Measurements from ENCODE around the gene PKP3.

PKP3 gene

GRCh38 chr11:446891-447290 is 52.9 kb downstream of the PKP3 start:
- TF ChIP-seq SNAI2 (CRISPR knock-in tag; IDR thresholded peaks at IDR 0.05) = no peak
- no peak for TF ChIP-seq TOX (CRISPR knock-in tag; IDR thresholded peaks at IDR 0.05; ENCODE audit: borderline replicate concordance)
- TF ChIP-seq CSDC2 (CRISPR knock-in tag; IDR thresholded peaks at IDR 0.05) = no peak
- no peak for TF ChIP-seq OSR1 (CRISPR knock-in tag; IDR thresholded peaks at IDR 0.05)
- no peak for TF ChIP-seq PATZ1 (CRISPR knock-in tag; IDR thresholded peaks at IDR 0.05; ENCODE audit: borderline replicate concordance)
- TF ChIP-seq ZC3H10 (CRISPR knock-in tag; IDR thresholded peaks at IDR 0.05) = no peak
- TF ChIP-seq ZNF8 (CRISPR knock-in tag; IDR thresholded peaks at IDR 0.05) = no peak
- no peak for TF ChIP-seq POU6F1 (CRISPR knock-in tag; IDR thresholded peaks at IDR 0.05; ENCODE audit: borderline replicate concordance, low read depth)
- TF ChIP-seq ZFP30 (CRISPR knock-in tag; IDR thresholded peaks at IDR 0.05) = no peak
- no peak for TF ChIP-seq RARB (CRISPR knock-in tag; IDR thresholded peaks at IDR 0.05)
- TF ChIP-seq ZFP3 (CRISPR knock-in tag; IDR thresholded peaks at IDR 0.05) = no peak
- no peak for TF ChIP-seq BACH2 (CRISPR knock-in tag; IDR thresholded peaks at IDR 0.05; ENCODE audit: borderline replicate concordance)
- TF ChIP-seq PPARA (CRISPR knock-in tag; IDR thresholded peaks at IDR 0.05; ENCODE audit: borderline replicate concordance) = no peak
- ATAC-seq = no peak

- ATAC-seq = peak; percentile 79
- TF ChIP-seq ESRRG (CRISPR knock-in tag; IDR thresholded peaks at IDR 0.05) (no peak), CSDC2 (CRISPR knock-in tag; IDR thresholded peaks at IDR 0.05) (0 out of 2 replicates have a peak, but pooled peaks have one; percentile 27), PATZ1 (CRISPR knock-in tag; IDR thresholded peaks at IDR 0.05; ENCODE audit: borderline replicate concordance) (peak; percentile 53; the same call in 1 of the 2 replicates), RARB (CRISPR knock-in tag; IDR thresholded peaks at IDR 0.05) (no peak), TSHZ2 (CRISPR knock-in tag; IDR thresholded peaks at IDR 0.05) (0 out of 2 replicates have a peak, but pooled peaks have one; percentile 29)
These were observed 54.1 kb downstream of the PKP3 start for GRCh38 chr11:447923-448731.

GRCh38 chr11:449889-450808 is 56.1 kb downstream of the PKP3 start, which contains the start of gene PTDSS2:
TSS of gene PTDSS2 (plus strand) at chr11:450279. CDS start at chr11:450456, 177 bp downstream.
- peak; percentile 89 for ATAC-seq
- TF ChIP-seq TSHZ2 (CRISPR knock-in tag; IDR thresholded peaks at IDR 0.05) = 0 out of 2 replicates have a peak, but pooled peaks have one; percentile 19
- TF ChIP-seq ZNF8 (CRISPR knock-in tag; IDR thresholded peaks at IDR 0.05) = no peak

All from SK-N-SH treated with all-trans-retinoic acid at 6 μM for 48 hours (cell line).